ENCODE results near the gene RPS23. TPM values are rescaled to one million over a fixed set of nuclear protein-coding genes. Genes with fewer than 3 reads are reported as not detected.
A peak's percentile ranks its signal among the peaks of the same experiment; 100 is the strongest.

The RPS23 gene
- total RNA-seq, 2 donors from 2014 or later, result 1,337 to 2,849 TPM

DNA sequence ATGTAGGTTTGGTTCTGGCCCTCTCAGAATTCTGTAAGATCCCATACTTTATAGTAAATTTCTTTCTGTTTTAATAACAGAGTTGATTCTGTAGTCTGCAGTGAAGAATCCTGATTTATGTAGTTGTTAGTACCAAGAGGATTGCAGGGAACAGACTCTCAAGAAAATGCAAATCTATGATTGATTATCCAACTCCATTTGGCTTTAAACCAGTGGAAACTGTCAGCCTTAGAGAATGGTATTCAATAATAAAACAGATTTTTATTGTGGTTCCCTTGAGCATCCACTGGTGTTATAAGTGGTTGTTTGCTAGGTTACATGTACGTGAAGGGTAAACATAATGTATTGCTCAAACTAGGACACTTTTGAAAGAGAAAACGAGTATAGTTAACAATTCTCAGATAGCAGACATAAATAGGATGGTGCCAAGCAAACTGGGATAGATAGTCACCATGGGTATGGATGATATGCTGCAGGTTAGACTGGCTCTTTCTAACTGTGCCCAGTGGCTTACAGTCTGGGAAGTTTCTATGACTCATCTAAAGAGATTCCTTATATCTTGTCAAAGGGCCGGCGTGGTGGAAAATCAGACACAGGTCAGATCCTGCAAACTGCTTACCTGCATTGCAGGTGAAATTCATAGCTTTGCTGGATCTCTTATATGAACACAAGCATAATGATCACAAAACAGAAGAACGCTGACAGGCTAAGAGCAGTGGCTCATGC lies 41.7 kb upstream of the RPS23 start:
- no peak overlapping the region for H3K4me3 ChIP-seq
- H3K4me1 ChIP-seq, result no peaks in the 10 kb centered on the region
- TF ChIP-seq, protein P1, sequence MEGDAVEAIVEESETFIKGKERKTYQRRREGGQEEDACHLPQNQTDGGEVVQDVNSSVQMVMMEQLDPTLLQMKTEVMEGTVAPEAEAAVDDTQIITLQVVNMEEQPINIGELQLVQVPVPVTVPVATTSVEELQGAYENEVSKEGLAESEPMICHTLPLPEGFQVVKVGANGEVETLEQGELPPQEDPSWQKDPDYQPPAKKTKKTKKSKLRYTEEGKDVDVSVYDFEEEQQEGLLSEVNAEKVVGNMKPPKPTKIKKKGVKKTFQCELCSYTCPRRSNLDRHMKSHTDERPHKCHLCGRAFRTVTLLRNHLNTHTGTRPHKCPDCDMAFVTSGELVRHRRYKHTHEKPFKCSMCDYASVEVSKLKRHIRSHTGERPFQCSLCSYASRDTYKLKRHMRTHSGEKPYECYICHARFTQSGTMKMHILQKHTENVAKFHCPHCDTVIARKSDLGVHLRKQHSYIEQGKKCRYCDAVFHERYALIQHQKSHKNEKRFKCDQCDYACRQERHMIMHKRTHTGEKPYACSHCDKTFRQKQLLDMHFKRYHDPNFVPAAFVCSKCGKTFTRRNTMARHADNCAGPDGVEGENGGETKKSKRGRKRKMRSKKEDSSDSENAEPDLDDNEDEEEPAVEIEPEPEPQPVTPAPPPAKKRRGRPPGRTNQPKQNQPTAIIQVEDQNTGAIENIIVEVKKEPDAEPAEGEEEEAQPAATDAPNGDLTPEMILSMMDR (IDR thresholded peaks at IDR 0.05), result no peak
- no peak for DNase-seq (ENCODE audit: low spot score)
- H3K27ac ChIP-seq, result no peak overlapping the region
- H3K27me3 ChIP-seq, result no peaks in the 10 kb centered on the region
- no peaks in the 10 kb centered on the region for H3K9me3 ChIP-seq
- H3K36me3 ChIP-seq, result no peaks in the 10 kb centered on the region

DNA sequence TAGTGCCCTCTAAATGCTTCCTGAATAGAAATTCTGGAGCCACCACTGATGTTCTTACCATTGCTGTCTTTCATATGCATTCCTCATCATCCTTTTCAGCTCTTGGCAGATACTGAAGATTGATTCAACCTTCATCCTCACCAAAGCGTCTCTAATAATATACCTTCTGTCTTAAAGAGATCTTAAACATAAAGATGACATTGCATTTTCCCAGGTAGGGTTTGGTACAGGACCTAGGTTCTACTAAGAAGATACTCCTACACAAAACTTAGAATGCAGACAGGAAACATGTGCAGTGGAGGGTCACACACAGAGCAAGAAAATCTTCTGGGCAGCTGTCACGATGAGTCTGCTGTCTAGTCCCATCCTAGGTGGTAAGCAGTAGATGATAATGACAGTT lies 41.0 kb upstream of the RPS23 start:
- H3K27me3 ChIP-seq, result no peaks in the 10 kb centered on the region
- H3K4me1 ChIP-seq, result no peaks in the 10 kb centered on the region
- H3K27ac ChIP-seq, result no peak overlapping the region
- TF ChIP-seq, protein P1 (IDR thresholded peaks at IDR 0.05), result no peak
- DNase-seq (ENCODE audit: low spot score), result no peak
- H3K4me3 ChIP-seq, result no peak overlapping the region
- H3K9me3 ChIP-seq, result no peaks in the 10 kb centered on the region
- H3K36me3 ChIP-seq, result no peaks in the 10 kb centered on the region

DNA sequence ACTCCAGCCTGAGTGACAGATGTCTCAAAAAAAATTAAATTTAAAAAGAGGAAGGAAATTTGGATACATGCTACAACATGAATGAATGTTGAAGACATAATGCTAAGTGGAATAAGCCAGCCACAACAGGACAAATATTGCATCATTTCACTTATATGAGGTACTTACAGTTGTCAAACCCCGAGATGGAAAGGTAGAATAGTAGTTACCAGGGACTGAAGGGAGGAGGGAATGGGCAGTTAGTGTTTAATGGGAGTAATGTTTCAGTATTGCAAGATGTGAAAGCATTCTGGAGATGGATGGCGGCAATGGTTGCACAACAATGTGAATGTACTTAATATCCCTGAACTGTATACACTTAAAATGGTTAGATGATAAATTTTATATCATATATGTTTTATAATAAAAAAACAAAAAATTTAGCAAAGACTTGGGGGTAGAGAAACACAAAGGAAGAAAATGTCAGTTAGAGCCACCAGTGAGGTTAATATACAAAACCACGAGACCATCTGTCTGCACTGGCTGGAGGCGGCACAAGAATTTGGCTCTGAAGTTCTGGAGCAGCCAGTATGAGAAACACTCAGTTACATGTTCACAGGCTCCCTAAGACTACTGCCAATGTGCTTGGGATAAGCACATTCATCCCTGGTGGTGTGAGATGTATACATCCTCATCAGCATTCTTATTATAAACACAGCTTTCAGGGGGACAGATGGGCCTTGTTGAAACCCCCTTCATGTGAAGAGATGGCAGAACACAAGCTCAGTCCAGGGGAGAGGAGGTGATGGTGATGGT lies 37.0 kb upstream of the RPS23 start:
- no peak overlapping the region for H3K4me3 ChIP-seq
- no peak overlapping the region for H3K27ac ChIP-seq
- TF ChIP-seq, protein P1 (IDR thresholded peaks at IDR 0.05), result no peak
- H3K4me1 ChIP-seq, result peaks cover 0 to 12% of the 10 kb centered on the region in 2 donors
- H3K9me3 ChIP-seq, result no peaks in the 10 kb centered on the region
- no peaks in the 10 kb centered on the region for H3K27me3 ChIP-seq
- no peak for DNase-seq (ENCODE audit: low spot score)
- H3K36me3 ChIP-seq, result no peaks in the 10 kb centered on the region

DNA sequence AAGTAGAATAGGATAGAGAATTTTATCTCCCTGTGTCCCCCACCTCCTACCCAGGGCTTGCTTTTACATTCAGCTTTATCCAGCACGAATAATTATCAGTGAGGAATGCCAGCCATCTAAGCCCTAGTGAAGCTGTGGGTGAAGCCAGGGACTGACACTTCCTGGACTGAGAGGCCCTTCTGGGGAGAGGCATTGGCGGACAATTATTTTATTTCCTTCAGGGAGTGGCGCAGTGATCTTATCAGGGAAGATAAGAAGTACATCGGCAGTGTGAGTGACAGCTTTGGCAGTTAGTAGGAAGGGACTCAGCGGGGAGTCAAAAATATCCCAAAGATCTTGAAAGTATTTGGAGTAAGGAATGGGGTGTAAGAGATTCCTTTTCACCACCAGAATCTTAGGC lies 34.9 kb upstream of the RPS23 start:
- DNase-seq (ENCODE audit: low spot score), result no peak
- Histone ChIP-seq H3K9me3 (no peaks in the 10 kb centered on the region), H3K27ac (peak overlapping the region in 1 of 2 donors; percentile 69), H3K4me1 (peaks cover 0 to 12% of the 10 kb centered on the region in 2 donors), H3K36me3 (no peaks in the 10 kb centered on the region), H3K27me3 (no peaks in the 10 kb centered on the region), H3K4me3 (no peak overlapping the region)
- TF ChIP-seq, protein P1 (IDR thresholded peaks at IDR 0.05), result no peak

DNA sequence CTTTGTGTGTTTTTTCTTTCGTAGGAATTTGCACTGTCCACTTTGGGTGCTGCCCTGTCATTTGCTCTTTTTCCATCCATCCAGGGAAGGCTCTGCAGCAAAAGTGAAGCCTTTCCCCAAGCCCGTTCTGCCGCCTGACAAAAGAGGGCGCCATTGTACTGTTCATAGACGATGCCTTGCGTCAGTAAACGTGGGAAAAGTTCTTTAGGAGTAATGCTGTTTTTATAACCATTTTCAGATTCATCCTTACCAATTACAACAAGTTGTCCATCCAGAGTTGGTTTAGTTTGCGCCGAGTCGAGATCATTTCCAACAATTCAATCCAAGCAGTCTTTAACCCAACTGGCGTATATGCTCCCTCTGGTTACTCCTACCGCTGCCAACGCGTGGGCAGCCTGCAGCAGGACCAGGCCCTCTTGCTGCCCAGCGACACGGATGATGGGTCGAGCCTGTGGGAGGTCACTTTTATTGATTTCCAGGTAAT lies 34.3 kb upstream of the RPS23 start:
- Histone ChIP-seq H3K9me3 (no peaks in the 10 kb centered on the region), H3K27me3 (no peaks in the 10 kb centered on the region), H3K4me1 (peaks cover 0 to 12% of the 10 kb centered on the region in 2 donors), H3K36me3 (no peaks in the 10 kb centered on the region), H3K27ac (peak overlapping the region in 1 of 2 donors; percentile 69), H3K4me3 (peak overlapping the region in 1 of 2 donors; percentile 19)
- TF ChIP-seq, protein P1 (IDR thresholded peaks at IDR 0.05), result peak; percentile 58 to 89
- DNase-seq (ENCODE audit: low spot score), result peak; percentile 78

Data from right atrium auricular region (tissue), 2 donors.